CD4-positive, alpha-beta T cell treated with Interleukin-6 for 4 hours (primary cell): ENCODE measurements around the gene KDM5A.
"Not testable (repeated sequence)": the region's sequence is repeated elsewhere in the genome, so short reads cannot be mapped to it uniquely, and the experiment has no call there.

Experiments
- DNase-seq: peaks from one replicate; pipeline ENCODE4 v3.0.0-alpha.2; 2020; ENCODE audit warnings: mixed read lengths

KDM5A gene

DNA sequence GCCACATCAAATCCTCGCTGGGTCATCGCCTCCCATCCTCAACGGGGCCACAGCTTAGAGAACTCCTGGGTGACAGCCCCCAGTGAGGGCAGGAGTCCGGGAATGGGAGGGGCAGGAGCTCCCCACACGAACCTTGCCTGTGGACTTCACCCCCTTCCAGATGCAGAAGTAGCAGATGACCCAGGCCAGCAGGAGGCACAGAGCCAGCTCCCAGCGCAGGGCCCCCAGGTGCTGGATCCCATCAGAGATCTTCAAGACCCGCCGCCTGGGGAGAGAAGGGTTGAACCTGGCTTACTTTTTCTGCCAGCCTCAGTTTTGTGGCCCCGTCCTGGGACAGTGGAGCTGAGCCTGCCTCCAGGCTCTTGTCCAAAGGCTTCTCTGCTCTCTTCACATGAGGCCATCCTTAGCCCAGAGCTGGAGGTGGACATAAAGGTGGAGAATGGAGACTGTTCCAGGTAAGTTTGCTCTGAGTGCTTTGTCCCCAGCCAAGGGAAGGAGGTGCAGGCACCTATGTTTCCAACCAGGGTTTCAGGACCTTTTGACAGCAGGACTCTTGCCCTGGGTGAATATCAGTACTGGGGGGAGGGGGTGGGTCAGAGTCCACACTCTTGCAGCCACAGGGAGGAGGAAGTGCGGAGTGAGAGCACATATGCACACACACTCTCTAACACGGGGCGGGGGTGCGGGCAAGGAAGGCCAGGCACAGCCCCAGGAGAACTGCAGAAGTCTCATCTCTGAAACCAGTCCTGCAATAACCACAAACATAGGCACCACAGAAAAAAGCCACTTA lies 151.9 kb downstream of the KDM5A start:
- DNase-seq, result no peak

- DNase-seq, result no peak
These were observed 152.7 kb downstream of the KDM5A start for GRCh38 chr12:236445-236844.

GRCh38 chr12:235967-236366 lies 153.2 kb downstream of the KDM5A start:
- DNase-seq, result not testable (repeated sequence)

DNA sequence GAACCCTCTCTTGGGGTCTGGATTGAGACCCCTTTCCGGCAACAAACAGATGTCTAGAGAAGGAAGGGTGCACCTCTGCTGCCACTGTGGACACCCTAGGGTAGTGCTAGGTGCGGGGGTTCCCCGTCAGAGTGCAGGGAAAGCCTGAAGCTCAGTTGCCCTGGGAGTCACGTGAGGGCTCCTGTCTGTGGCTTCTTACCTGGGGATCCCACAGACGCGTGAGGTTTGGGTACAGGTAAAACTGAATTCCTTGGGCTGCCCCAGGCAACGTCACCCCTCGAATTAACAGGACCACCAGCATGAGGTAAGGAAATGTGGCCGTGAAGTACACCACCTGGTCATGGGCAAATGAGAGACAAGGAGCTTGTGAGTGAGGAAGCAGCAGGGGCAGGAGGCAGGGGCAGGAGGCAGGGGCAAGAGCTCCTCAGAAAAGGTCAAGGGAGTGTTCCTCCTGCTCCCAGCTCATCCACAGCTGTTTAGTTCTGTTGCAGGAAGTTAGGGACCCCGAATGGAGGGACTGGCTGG lies 154.2 kb downstream of the KDM5A start:
- DNase-seq, result no peak

DNA sequence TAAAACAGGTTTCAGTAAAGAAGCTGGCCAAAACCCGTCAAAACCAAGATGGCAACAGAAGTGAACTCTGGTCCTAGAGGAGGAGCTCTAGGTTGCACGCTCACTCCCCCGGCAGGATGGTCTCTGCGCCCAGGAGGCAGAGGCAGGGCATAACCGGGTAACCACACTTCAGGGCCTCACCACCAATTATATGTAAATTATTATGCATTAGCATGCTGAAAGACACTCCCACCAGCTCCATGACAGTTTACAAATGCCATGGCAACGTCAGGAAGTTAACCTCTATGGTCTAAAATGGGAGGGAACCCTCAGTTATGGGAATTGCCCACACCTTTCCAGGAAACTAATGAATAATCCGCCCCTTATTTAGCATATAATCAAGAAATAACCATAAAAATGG lies 155.1 kb downstream of the KDM5A start:
- DNase-seq, result no peak

DNA sequence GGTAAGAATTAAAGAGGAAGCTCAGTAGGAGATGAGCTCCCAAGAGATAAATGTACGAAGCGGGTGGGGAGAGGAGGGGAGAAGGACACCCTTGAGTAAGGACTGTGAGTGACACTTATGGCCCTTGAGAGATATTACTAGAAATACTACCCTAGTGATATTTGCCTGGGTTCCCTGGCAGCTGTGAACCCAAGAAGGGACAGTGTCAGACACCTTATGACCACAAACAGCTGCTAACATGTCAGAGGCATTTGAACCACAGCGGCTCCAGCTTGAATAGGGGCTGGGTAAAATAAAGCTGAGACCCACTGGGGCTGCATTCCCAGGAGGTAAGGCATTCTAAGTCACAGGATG lies 155.5 kb downstream of the KDM5A start:
- no peak for DNase-seq

DNA sequence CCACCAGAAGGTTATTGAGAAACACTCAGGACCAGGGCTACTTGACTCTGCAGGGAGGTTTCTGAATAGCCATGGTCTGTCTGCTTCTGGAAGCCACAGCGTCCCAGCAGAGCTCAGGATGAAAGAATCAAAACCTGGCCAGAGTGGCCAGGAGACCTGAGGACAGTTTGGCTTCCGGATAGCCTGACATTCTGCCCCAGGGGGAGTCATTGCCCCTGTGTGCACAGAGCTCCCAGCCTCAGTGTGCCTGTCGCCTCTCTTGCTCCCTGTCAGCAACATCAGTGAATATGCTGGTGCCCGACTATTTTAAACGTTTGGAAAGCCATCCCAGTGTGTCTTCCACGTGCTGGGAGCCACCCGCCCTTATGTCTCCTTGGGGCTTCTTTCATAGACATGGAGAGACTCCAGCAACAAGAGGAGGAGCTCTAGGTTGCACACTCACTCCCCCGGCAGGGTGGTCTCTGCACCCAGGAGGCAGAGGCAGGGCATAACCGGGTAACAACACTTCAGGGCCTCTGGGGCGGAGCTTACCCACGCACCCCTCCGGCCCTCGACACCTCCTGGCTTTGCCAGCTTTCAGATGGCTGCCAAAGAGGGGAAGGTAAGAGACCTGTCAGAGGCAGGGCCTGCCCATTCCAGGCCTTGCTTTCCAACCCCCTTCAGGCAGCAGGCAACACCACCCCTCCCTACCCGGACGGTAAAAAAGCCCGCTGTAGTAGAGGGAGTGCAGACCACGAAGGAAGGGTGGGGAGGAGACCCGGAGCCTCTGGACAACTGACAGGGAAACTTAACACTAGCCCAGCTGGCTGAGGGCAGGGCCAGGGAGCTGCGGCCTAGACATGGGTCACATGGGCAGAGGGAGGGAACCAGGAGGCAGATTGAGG lies 156.1 kb downstream of the KDM5A start:
- DNase-seq, result no peak

- no peak for DNase-seq
These were observed 158.0 kb downstream of the KDM5A start for GRCh38 chr12:230925-231671.
